H9 (cell line): Measurements from ENCODE around the gene ASF1B. TPM values are rescaled to one million over a fixed set of nuclear protein-coding genes. Genes with fewer than 3 reads are reported as not detected.

Experiments used
- DNase-seq: peaks from one replicate; pipeline ENCODE4 v3.0.0-alpha.2; 2017
- H2AFZ ChIP-seq: one replicate; pipeline ENCODE4 v1.6.1; 2013; ENCODE audit warnings: mild to moderate bottlenecking, low read length, control low read depth, moderate library complexity
- H2AK5ac ChIP-seq: 2 replicates; pipeline ENCODE4 v1.6.1; 2013; ENCODE audit warnings: low read length, control low read depth, mixed read lengths; ENCODE audit not compliant: insufficient read length
- H2BK120ac ChIP-seq: one replicate; pipeline ENCODE4 v1.6.1; 2013; ENCODE audit warnings: low read depth, mild to moderate bottlenecking, low read length, control low read depth, inconsistent platforms; ENCODE audit not compliant: poor library complexity, severe bottlenecking
- H2BK12ac ChIP-seq: 2 replicates; pipeline ENCODE4 v1.6.1; 2013; ENCODE audit warnings: low read length, control low read depth, mixed read lengths, low read depth; ENCODE audit not compliant: insufficient read length
- H2BK15ac ChIP-seq: 2 replicates; pipeline ENCODE4 v1.6.1; 2013; ENCODE audit warnings: low read depth, low read length, control low read depth
- H2BK20ac ChIP-seq: one replicate; pipeline ENCODE4 v1.6.1; 2013; ENCODE audit warnings: low read depth, mild to moderate bottlenecking, low read length, control low read depth, inconsistent platforms; ENCODE audit not compliant: poor library complexity, severe bottlenecking
- H2BK5ac ChIP-seq: 2 replicates; pipeline ENCODE4 v1.6.1; 2013; ENCODE audit warnings: low read length, control low read depth, mixed read lengths; ENCODE audit not compliant: insufficient read length
- H3K14ac ChIP-seq: 2 replicates; pipeline ENCODE4 v1.6.1; 2013; ENCODE audit warnings: low read length, control low read depth; ENCODE audit not compliant: insufficient read depth
- H3K18ac ChIP-seq: 2 replicates; pipeline ENCODE4 v1.6.1; 2013; ENCODE audit warnings: low read depth, mild to moderate bottlenecking, mixed read lengths, low read length, control low read depth; ENCODE audit not compliant: insufficient read length
- H3K23ac ChIP-seq: 2 replicates; pipeline ENCODE4 v1.6.1; 2013; ENCODE audit warnings: low read length, control low read depth, mixed read lengths, low read depth; ENCODE audit not compliant: insufficient read length
- H3K23me2 ChIP-seq: 2 replicates; pipeline ENCODE4 v1.6.1; 2013; ENCODE audit warnings: low read depth, mild to moderate bottlenecking, mixed read lengths, low read length, control low read depth; ENCODE audit not compliant: insufficient read length, poor library complexity, severe bottlenecking
- H3K27ac ChIP-seq: 2 replicates; pipeline ENCODE4 v1.5.1; 2013; ENCODE audit warnings: low read length, control low read depth, mixed read lengths, low read depth; ENCODE audit not compliant: insufficient read length
- H3K27me3 ChIP-seq: 2 replicates; pipeline ENCODE4 v1.6.1; 2013; ENCODE audit warnings: low read length, control low read depth, inconsistent platforms; ENCODE audit not compliant: insufficient read depth
- H3K4ac ChIP-seq: 2 replicates; pipeline ENCODE4 v1.6.1; 2013; ENCODE audit warnings: low read depth, mild to moderate bottlenecking, control low read depth, inconsistent platforms, low read length, moderate library complexity
- H3K4me1 ChIP-seq: 2 replicates; pipeline ENCODE4 v1.6.1; 2013; ENCODE audit warnings: low read length, control low read depth, inconsistent platforms; ENCODE audit not compliant: insufficient read depth
- H3K4me2 ChIP-seq: 2 replicates; pipeline ENCODE4 v1.6.1; 2013; ENCODE audit warnings: low read length, control low read depth, mixed read lengths; ENCODE audit not compliant: insufficient read length, insufficient read depth
- H3K56ac ChIP-seq: 2 replicates; pipeline ENCODE4 v1.6.1; 2013; ENCODE audit warnings: low read depth, mild to moderate bottlenecking, mixed read lengths, low read length, control low read depth; ENCODE audit not compliant: insufficient read length
- H3K79me1 ChIP-seq: 2 replicates; pipeline ENCODE4 v1.6.1; 2013; ENCODE audit warnings: low read depth, mild to moderate bottlenecking, moderate library complexity, low read length, control low read depth, inconsistent platforms; ENCODE audit not compliant: insufficient read depth, poor library complexity, severe bottlenecking
- H3K79me2 ChIP-seq: 2 replicates; pipeline ENCODE4 v1.6.1; 2013; ENCODE audit warnings: low read length, control low read depth, inconsistent platforms; ENCODE audit not compliant: insufficient read depth
- H3K9ac ChIP-seq: 2 replicates; pipeline ENCODE4 v1.6.1; 2013; ENCODE audit warnings: low read length, control low read depth, mixed read lengths; ENCODE audit not compliant: insufficient read length; ENCODE audit errors: extremely low read depth
- H3K9me3 ChIP-seq: one replicate; pipeline ENCODE4 v1.6.1; 2013; ENCODE audit warnings: low read depth, low read length, inconsistent platforms; ENCODE audit not compliant: control insufficient read depth
- H3T11ph ChIP-seq: one replicate; pipeline ENCODE4 v1.6.1; 2013; ENCODE audit warnings: mild to moderate bottlenecking, low read length, control low read depth, inconsistent platforms
- H4K20me1 ChIP-seq: one replicate; pipeline ENCODE4 v1.6.1; 2013; ENCODE audit not compliant: control insufficient read depth, insufficient read length, insufficient read depth
- H4K5ac ChIP-seq: 2 replicates; pipeline ENCODE4 v1.6.1; 2013; ENCODE audit warnings: low read depth, mild to moderate bottlenecking, mixed read lengths, low read length, control low read depth; ENCODE audit not compliant: insufficient read length
- H4K8ac ChIP-seq: replicated peaks from 2 replicates; pipeline ENCODE4 v1.6.1; 2013; ENCODE audit warnings: low read length, control low read depth, mixed read lengths, low read depth; ENCODE audit not compliant: insufficient read length
- H4K91ac ChIP-seq: 2 replicates; pipeline ENCODE4 v1.6.1; 2013; ENCODE audit warnings: low read depth, mild to moderate bottlenecking, moderate library complexity, mixed read lengths, low read length, control low read depth; ENCODE audit not compliant: insufficient read length
- H3K27ac Mint-ChIP-seq, 3 experiments: 2 replicates in 2 of 3; 3 replicates in 1 of 3; pipeline ENCODE4 v1.8.0; 2020 to 2021; ENCODE audit warnings: mixed read lengths in 3 of 3, mild to moderate bottlenecking in 1 of 3, moderate library complexity in 1 of 3
- H3K27me3 Mint-ChIP-seq: 2 replicates; pipeline ENCODE4 v1.8.0; 2021; ENCODE audit warnings: low read depth, mild to moderate bottlenecking, moderate library complexity, mixed read lengths
- H3K36me3 Mint-ChIP-seq, 3 experiments: 2 replicates in 2 of 3; 3 replicates in 1 of 3; pipeline ENCODE4 v1.8.0; 2020 to 2021; ENCODE audit warnings: low read depth in 3 of 3, mixed read lengths in 3 of 3; ENCODE audit not compliant: insufficient read depth in 1 of 3
- H3K4me1 Mint-ChIP-seq, 2 experiments: 2 replicates each; pipeline ENCODE4 v1.8.0; 2020; ENCODE audit warnings: mixed read lengths in 2 of 2
- H3K4me3 Mint-ChIP-seq, 2 experiments: 2 replicates in 1 of 2; 3 replicates in 1 of 2; pipeline ENCODE4 v1.8.0; 2020 to 2021; ENCODE audit warnings: mild to moderate bottlenecking in 2 of 2, mixed read lengths in 2 of 2, moderate library complexity in 1 of 2
- H3K9me3 Mint-ChIP-seq, 2 experiments: 2 replicates in 1 of 2; 3 replicates in 1 of 2; pipeline ENCODE4 v1.8.0; 2020; ENCODE audit warnings: mild to moderate bottlenecking in 2 of 2, mixed read lengths in 2 of 2, moderate library complexity in 1 of 2
- WGBS: extraction: QIAGEN DNeasy Blood & Tissue Kit; methylation state at CpG from one replicate; pipeline ENCODE4 v1.1.7; 2013; ENCODE audit warnings: missing lambda C conversion rate, low lambda C conversion rate, mixed read lengths; ENCODE audit not compliant: insufficient read length; ENCODE audit errors: extremely low coverage; 5-methylcytosine and 5-hydroxymethylcytosine counted together
- total RNA-seq: library from RNA; stranded (reverse); gene quantifications from 2 replicates; pipeline ENCODE4 v1.2.1, GENCODE V29; 2021
- TF ChIP-seq, protein P1 (sequence below): fragments of 200-600 bp; sonication (generic); conservative IDR thresholded peaks from 3 replicates; pipeline ENCODE4 v1.8.0; 2021; ENCODE audit warnings: antibody characterized with exemption, mild to moderate bottlenecking

The ASF1B gene
- total RNA-seq, 1 experiment from 2014 or later = 46.6 TPM

DNA sequence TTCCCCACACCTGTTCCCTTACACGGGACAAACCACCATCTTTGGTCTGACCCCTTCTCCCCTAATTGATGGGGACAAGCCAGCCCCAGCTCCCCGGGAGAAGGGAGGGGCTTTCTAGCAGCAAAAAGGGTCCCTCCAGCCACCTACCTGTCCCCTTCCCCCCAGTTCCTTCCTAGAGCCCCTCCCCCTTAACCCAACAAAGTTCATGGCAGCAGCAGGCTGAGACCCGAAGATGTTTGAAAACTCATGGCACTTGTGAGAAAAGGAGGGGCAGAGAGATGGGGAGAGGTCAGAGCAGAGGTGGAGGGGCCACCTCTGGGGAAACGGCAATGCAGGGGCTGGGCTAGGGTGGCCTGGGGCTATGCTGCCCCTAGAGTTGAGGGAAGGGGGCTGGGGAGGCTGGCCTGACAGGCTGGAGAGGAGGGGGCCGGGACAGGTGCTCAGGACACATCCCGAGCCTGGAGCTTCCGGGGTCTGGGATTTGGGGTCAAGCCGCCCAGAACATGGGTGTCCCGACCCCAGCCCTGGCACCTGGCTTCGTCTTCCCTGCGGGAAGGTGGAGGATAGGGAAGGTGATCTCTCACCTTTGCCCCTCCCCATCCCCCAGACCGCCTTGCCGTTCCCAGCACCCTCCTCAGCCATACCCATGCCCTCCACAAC lies 12.5 kb upstream of the ASF1B start:
- Histone ChIP-seq H3K14ac (no peak overlapping the region), H3K4ac (no peak overlapping the region), H3K79me2 (no peaks in the 10 kb centered on the region), H4K20me1 (no peaks in the 10 kb centered on the region), H2BK12ac (no peak overlapping the region), H3K4me1 (no peaks in the 10 kb centered on the region), H3K56ac (no peak overlapping the region), H2AK5ac (no peak overlapping the region), H4K91ac (no peak overlapping the region), H3K23ac (no peak overlapping the region), H3K79me1 (no peaks in the 10 kb centered on the region), H3K9me3 (no peaks in the 10 kb centered on the region), H4K8ac (no peak overlapping the region), H2BK15ac (no peak overlapping the region), H3K27ac (no peak overlapping the region), H3K23me2 (no peaks in the 10 kb centered on the region), H4K5ac (no peak overlapping the region), H3K9ac (no peak overlapping the region), H2BK5ac (no peak overlapping the region), H3K27me3 (no peaks in the 10 kb centered on the region), H2BK20ac (no peak overlapping the region), H2AFZ (no peak overlapping the region), H3K4me2 (no peak overlapping the region), H3K18ac (no peak overlapping the region), H2BK120ac (no peak overlapping the region), H3T11ph (no peak overlapping the region)
- Mint-ChIP-seq H3K27ac (peak overlapping the region; percentile 73 to 91 (median 88); a peak in 5 of 7 replicates), H3K36me3 (peaks cover 11 to 20% (median 20%) of the 10 kb centered on the region in 3 experiments; a peak in 6 of 7 replicates), H3K4me3 (no peak overlapping the region; a peak in 1 of 5 replicates), H3K9me3 (no peaks in the 10 kb centered on the region), H3K4me1 (peaks cover 22 to 36% of the 10 kb centered on the region in 2 experiments), H3K27me3 (no peaks in the 10 kb centered on the region; the same call in 1 of the 2 replicates)
- no CpG with 5 or more reads among the region's 13 CpGs for WGBS
- DNase-seq = no peak
- TF ChIP-seq, protein P1, sequence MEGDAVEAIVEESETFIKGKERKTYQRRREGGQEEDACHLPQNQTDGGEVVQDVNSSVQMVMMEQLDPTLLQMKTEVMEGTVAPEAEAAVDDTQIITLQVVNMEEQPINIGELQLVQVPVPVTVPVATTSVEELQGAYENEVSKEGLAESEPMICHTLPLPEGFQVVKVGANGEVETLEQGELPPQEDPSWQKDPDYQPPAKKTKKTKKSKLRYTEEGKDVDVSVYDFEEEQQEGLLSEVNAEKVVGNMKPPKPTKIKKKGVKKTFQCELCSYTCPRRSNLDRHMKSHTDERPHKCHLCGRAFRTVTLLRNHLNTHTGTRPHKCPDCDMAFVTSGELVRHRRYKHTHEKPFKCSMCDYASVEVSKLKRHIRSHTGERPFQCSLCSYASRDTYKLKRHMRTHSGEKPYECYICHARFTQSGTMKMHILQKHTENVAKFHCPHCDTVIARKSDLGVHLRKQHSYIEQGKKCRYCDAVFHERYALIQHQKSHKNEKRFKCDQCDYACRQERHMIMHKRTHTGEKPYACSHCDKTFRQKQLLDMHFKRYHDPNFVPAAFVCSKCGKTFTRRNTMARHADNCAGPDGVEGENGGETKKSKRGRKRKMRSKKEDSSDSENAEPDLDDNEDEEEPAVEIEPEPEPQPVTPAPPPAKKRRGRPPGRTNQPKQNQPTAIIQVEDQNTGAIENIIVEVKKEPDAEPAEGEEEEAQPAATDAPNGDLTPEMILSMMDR = no peak
